GM19240 (cell line): ENCODE results near the gene CACNB4.
"Not testable (repeated sequence)": the region's sequence is repeated elsewhere in the genome, so short reads cannot be mapped to it uniquely, and the experiment has no call there.

Experiments used
- DNase-seq: peaks from one replicate; pipeline ENCODE4 v3.0.0; 2011; ENCODE audit warnings: low spot score; ENCODE audit not compliant: insufficient read length

The CACNB4 gene

DNA sequence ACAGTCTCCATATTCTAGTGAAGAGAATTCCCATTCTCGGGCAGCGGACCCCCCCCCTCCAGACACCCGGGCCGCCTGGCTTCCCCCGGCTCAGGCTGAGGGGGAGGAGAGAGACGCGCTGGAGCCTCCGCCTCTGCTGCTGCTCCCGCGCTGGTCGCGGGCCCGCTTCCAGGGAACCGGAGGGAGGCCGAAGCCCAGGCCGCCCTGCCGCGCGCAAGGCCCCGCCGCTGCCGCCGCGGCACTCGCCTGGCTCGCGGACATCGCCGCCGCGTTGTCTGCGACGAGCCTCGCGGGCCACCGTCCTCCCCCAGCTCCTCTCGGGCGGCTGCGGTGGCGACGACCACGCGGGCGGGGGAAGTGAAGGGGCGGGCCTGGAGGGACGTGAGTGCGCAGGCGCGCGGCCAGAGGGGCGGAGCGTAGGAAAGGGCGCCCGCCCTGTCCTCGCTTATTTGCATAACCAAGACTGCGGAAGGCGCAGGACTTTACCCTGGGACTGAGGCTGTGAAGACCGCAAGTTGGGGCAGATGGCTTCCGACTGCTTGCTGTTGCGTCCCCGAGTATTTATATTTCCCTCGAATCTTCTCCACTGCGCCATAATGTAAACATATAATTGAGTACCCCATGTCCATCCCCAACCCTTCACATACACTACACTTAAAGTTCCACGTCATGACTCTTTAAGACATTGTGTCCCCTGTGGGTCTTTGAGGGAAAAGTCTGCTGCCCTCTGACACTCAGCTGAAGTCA, 270.5 kb downstream of the CACNB4 start, which contains the start of gene ARL5A:
Gene ARL5A (minus strand): TSS at position 279 of the 747 bp plus-strand sequence. CDS start 245 bp downstream, at position 34.
- DNase-seq = peak; percentile 54

DNA sequence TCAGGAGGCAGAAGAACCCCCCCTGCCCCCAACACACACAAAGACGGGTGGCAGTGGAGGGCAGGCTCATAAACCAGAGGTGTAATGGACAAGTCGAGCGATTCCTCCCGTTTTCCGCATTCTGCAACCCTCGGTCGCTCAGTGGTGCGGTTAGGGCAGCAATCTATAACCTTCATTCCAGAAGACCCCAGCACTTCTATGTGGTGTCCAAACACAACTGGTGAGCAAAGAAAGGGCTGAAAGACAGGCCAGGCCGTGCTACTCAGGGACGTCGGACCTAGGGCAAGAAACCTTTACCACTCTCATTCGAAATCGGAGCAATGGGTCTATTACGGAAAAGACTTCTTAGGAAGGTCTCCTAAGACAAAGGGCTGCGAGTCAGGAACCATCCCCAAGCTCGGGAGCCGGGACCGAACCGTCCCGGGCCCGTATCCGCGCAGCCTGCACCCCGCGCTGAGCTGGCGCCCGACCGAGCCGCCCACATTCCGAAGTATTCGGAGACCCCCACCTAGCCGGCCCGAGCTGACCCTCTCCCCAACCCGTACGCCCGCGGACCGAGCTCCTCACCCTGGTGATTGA, 271.2 kb downstream of the CACNB4 start:
- no peak for DNase-seq

DNA sequence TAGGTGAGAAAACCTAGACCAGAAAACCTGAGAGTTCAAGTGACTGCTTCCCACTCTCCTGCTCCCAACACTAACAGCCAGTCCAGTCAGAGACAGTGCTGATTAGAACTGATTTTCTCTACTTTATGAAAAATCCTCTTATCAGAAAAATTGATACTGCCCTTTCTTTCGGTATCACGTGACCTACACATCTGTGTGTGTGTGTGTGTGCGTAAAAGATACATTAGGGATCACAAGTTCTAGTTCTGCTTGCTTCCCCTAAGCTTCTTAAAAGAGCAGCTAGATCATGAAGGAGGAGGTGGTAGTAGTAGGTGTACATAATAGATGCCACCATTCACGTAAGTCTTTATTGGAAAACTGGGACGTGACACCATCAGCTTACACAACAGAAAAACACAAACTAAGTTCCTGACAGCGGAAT, 272.1 kb downstream of the CACNB4 start:
- DNase-seq = no peak

DNA sequence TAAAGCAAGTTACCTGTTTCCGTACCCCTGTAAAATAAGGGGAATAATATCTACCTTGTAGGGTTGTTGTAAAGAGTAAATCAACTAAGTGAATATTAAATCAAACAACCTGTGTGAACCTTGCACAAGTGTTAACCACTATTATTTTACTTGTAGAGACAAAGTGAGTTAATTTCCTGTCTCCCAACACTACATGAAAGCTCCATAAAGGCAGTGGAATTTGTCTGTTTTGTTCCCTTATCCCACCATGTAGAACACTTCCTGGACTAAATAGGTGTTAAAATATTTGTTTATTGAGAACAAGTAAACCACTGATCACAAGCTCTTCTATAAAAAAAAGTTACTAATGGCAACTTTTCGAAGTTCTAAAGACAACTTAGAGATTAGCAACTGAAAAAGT, 274.0 kb downstream of the CACNB4 start:
- no peak for DNase-seq

DNA sequence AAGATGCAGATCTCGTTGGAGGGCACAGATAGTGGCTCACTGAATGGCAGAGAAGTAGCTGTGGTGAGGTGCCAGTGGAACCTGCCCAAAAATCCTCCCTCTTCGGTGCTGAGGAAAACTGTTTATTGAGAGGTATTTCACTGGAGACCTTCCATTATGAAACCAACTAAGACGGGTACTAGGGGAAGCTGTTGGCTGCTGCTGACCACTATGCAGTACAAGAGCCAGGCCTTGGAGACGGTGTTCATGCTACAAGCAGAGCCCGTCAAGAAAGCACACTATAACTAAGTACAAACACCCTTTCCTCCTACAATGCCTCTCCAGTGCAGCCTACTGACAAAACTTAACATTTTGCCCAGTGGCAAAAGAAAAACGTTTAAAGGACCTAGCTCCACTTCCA, 275.2 kb downstream of the CACNB4 start:
- no peak for DNase-seq

DNA sequence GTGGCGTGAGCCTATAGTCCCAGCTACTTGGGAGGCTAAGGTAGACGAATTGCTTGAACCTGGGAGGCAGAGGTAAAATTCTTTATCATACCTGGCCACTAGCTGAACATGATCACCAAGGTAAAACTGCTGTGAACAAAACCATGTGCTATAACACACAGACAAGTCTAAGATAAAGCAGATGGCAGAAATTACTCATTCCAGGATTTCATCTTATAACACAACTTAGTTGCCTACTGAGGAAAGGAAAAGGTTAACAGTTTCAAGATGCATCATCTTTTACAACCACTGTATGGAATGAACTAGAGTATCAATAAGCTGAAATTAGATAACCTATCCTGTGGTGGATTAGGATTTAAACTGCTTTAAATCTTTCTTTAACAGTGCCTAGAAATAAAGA, 278.9 kb downstream of the CACNB4 start:
- DNase-seq = no peak

DNA sequence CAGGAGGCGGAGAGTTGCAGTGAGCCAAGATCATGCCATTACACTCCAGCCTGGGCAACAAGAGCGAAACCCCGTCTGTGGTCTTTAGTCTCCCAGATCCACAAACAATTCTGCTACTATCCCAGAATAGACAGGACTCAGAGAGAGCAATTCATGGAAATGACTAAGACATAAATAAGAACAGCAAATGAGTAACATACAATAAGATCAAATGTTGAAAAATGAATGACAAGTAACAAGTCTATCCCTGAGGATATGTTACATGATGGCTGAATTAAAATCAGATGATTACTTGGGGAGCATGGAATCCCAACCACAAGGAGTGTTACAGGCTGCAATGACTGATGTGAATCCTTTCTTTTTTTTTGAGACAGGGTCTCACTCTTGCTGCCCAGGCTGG, 280.9 kb downstream of the CACNB4 start:
- DNase-seq = no peak

DNA sequence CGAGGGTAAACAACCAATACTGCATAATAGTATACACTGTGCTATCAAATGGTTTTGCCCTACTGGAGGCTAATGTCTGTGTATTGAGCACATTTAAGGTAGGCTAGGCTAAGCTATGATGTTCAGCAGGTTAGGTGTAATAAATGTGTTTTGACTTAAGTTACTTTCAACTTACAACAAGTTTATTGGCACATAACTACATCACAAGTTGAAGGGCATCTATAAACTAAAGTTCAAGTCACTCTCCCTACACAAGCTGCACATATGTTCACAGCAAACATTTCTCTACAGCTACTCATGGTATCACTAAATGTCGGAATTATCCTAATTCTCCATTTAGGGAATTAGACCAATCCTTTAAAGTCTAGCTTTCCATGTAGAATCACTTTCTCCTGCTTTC, 282.0 kb downstream of the CACNB4 start:
- DNase-seq = no peak

DNA sequence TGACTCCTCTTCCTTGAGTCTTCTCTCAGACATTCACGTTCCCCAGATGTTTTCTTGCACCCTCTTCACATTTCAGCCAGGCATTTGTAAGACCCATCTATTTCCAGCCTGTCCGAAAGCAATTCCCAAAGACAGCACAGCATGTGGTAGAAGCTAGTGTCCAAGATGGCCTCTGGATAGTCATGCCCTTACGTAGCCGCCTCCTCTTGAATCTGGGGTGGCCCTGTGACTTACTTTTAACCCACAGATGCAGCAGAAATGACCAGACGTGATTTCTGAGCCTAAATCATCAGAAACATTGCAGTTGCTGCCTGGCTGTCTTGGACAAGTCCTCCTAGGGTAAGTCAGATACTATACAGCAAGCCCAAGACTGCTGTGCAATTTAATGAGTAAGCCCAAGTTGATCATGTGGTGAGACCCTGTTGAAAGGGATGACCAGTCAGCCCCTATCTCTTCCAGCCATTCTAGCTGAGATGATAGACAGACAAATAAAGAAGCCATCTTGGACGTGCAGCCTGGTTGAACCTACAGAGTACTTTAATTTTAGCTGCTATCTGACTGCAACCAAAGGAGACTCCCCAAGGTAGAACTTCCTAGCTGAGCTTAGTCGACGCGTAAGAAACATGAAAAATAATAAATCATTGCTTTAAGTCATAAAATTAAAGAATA, 282.9 kb downstream of the CACNB4 start:
- DNase-seq = no peak

DNA sequence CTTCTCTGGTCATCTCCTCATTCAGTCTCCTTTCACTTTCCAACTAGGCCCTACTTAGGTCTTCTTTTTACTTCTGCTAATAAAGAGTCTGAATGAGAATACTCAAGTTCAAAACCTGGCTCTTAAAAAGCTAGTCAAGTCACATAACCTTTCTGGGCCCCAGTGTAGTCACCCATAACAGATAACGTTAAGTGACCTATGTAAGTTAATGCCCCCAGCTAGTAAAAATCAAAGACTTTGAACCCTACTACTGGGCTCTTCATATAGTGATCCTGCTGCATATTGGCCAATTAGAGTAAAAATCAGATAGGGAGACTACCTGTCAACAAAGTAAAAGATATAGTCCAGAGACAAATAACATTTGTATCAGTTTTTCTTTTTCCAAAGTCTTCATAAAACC, 288.4 kb downstream of the CACNB4 start:
- DNase-seq = no peak

DNA sequence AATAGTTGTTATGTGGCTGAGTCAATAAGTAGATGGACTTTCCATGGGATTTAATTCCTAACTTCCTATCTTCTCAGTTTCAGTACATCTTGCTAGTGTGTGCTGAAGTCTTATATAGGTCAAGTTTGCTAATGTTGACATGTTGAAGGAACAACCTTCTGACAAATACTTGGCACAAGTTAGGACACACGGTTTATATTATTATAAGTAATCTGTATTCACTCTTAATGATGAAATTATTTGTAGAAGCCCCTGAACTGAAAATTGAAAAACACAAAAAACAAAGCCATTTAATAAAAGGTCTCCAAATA, 289.8 kb downstream of the CACNB4 start:
- no peak for DNase-seq

DNA sequence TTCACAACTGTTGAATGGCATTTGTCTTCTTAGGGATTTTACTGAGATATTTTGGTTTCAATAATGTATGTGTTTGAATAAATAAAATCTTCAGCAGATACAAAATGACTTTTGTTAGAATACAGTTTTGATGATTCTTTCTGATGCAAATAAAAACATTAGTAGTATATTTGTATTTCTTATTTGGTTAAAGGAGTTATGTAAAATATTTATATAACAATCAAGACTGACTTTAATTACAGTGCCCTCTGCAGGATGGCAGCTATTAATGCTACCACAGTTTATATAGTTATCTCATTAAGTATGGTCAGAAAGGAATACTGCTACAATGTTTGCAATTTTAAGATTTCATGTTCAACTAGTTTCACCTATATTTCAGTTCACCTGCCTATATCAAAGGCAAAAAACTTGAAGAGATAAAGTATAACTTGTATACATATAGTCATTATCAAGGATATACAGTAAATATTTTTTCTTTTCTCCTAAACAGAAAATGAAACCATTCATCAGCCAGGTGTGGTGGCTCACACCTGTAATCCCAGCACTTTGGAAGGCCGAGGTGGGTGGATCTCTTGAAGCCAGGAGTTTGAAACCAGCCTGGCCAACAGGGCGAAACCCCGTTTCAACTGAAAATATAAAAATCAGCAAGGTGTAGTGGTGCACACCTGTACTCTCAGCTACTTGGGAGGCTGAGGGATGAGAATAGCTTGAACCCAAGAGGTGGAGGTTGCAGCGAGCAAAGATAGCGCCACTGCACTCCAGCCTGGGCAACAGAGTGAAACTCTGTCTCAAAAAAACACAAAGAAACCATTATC, 290.4 kb downstream of the CACNB4 start:
- DNase-seq = no peak

DNA sequence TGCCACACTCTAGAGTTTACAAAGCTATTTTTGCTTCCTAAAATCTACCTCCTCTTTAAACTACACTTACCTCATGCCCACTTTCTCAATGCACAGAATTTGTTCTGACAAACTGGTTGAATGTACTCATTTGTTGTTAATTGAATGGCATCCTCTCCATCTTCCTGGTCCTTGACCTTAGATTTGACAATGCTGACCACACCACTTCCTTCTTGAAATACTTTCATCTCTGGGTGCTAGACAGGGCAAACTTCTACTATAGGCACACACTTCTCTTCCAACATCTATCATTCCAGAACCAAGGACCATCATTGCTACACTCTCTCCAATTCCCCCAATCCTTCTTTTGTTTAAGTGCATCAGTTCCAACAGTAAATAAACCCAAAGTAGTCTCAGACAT, 292.9 kb downstream of the CACNB4 start:
- no peak for DNase-seq

DNA sequence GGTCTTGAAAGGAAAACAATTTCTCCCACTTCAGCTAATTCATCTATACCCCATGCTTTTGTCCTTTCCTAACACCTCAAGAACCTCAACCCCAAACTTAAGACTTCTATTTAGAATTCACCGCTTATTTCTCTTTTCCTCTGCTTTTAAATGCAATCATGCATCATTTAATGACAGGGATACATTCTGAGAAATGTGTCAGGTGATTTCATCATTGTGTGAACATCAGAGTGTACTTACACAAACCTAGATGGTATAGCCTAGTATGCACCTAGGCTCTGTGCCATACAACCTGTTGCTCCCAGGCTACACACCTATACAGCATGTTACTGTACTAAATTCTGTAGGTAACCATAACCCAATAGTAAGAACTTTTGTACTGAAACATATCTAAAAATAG, 293.5 kb downstream of the CACNB4 start:
- no peak for DNase-seq

DNA sequence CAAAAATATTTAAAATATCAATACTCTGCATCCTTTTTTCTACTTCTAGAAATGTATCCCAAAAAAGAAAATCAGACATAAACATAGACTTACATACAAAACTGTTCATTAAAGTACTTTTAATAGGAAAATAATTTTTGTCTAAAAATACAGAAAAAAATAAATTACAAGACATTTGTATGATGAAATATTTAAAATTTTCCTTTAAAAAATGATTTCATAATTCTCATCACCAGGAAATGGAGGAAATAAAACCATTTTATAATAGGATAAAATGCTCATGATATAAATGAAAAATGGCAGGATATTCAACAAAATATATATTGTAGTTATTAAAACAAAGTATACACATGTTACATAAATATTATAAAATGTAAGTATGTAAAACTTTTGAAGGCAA, 295.0 kb downstream of the CACNB4 start:
- DNase-seq = no peak

DNA sequence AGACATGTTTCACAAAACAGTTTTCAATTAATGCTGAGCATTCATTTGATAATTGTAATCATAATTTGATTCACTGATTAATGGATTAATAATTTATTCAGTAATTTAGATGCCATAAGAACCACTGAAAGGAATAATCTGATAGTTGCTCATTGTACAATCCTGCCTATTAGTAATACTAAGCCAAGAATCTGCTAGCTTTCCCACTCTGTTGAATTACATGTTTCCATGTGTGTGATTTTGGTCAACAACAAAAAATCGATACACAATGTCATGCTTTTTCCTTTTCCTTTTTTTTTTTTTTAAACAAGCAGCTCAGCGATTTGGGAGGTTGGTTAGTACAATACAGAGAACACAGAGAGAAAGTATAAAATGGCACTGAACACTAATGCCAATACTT, 296.5 kb downstream of the CACNB4 start:
- no peak for DNase-seq

DNA sequence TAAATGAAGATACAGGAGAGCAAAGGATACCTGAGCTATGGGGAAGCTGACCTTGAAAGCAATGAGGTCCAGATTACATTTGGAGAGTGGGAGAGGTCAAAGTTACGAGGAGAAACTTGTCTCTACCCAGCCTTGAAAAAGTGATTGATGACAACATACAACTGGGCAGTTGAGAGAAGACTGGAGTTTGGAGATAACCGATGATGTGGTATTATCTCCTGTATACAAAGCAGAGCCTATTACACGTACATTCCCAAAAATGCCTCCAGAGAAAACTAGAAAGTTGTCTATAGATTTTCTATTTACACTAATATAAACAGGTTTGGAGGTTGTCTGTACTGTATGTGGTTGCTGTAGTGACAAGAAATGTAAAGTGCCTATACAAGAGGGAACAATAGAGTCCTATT, 299.0 kb downstream of the CACNB4 start:
- no peak for DNase-seq

DNA sequence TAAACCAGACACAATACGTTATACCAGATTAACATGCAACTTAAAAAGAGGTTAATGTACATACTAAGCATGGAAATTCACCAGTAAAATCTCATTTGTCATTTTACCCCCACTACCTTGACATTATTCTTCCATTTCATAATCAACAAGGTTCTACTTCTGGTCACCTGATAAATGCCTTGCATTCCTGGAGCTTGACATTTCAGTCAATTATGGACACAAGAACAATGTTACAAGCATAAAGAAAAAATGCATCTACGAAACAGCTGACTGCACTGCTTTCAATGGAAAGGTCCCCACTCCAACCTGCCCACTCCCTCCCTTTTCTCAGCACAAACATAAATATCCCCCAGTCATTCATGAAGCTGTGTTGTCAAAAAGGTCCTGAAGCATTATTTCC, 302.1 kb downstream of the CACNB4 start:
- no peak for DNase-seq

DNA sequence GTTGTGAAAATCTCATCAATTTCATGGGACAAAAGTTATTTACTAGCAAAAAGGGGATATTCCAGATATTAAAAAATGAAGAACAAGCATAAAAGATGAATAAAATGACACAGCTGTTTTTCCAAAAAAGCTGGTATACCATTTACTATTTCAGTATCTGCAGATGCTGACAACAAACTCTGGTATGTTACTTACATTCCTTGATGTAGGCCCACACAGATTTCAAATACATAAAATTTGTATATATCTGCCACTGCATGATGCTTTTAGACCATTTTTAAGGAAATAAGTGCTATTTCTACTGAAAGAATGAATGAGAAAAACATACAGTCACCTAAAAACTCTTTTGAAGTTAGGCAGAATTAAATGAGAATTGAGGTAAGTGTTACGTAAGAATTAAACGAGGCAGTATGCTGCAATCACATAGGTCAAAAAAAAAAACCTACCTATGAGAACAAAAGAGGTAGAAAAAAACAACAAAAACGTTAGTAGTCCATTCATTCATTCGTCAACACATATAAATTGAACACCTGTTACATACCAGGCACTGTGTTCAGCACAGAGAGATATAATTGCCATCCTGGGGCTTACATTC, 303.1 kb downstream of the CACNB4 start:
- DNase-seq = no peak

DNA sequence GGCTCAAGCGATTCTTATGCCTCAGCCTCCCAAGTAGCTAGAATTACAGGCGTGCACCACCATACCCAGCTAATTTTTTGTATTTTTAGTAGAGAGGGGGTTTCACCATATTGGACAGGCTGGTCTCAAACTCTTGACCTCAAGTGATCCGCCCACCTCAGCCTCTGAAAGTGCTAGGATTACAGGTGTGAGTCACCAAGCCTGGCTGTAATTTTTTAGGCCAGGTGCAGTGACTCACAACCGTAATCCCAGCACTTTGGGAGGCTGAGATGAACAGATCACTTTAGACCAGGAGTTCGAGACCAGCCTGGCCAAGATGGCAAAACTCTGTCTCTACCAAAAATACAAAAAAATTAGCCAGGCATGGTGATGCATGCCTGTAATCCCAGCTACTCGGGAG, 304.4 kb downstream of the CACNB4 start:
- not testable (repeated sequence) for DNase-seq

DNA sequence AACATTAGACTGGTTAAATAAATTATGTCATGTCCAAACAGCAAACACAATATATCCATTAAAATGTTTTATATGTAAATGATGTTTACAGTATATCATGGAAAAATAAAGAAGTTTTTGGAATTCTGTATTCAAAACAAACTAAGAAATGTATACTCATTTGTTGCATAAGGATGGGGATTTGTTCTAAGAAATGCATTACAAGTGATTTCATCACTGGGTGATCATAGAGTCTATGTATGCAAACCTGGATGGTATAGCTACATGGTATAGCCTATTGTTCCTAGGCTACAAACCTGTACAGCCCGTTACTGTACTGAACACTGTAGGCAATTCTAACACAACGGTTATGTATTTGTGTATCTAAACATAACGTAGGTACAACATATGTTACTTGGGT, 305.7 kb downstream of the CACNB4 start:
- DNase-seq = no peak

DNA sequence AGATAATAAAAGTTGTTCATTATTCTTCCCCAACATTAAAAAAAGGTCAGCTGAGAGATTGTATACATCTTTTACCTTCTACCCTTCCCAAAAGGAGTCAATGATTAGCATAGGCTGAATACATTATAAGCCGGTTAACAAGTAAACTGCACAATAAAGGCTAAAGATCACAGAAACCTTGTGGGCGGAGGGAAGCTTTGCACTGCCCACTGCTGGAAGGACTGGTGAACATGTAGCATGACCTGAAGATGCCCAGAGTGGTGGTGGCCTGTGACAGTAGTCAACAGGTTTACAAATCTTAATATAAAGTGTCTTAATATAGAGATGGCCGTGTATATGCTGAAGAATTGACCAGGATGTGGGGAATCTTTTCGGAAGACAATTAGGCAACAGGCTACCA, 306.3 kb downstream of the CACNB4 start:
- no peak for DNase-seq
